ENCODE data around the gene APLF.

GRCh38 chr2:68577183-68577582 is 109.8 kb downstream of the APLF start:
- TF ChIP-seq CTCF (IDR thresholded peaks at IDR 0.05) (no peak), POLR2A (IDR thresholded peaks at IDR 0.05) (no peak)
